Measurements from ENCODE around the gene TRAK1. TPM values are rescaled to one million over a fixed set of nuclear protein-coding genes. Genes with fewer than 3 reads are reported as not detected.

TRAK1 gene
- total and polyA plus RNA-seq, 10 of the 15 experiments (the other 5 are each of a cell fraction or from before 2014, with no cell fraction given): 6.6 to 46.2 (median 23.7) TPM

GRCh38 chr3:42265059-42265991 is 174.2 kb downstream of the TRAK1 start (continued):
- TF ChIP-seq ZBTB11 (CRISPR knock-in tag; IDR thresholded peaks at IDR 0.05): no peak
- no peak for TF ChIP-seq FOS (IDR thresholded peaks at IDR 0.05; ENCODE audit: borderline replicate concordance, extremely low read depth, insufficient read length)
- no peak for TF ChIP-seq ZBTB33 (IDR thresholded peaks at IDR 0.05)
- TF ChIP-seq JUND (IDR thresholded peaks at IDR 0.05; ENCODE audit: low read depth, low read length): no peak
- no peak for TF ChIP-seq BCL11A (IDR thresholded peaks at IDR 0.05; ENCODE audit: low read depth, low read length)
- TF ChIP-seq RAD21 (IDR thresholded peaks at IDR 0.05; ENCODE audit: insufficient read depth, low read depth, low read length): no peak
- no peak for TF ChIP-seq LARP7 (IDR thresholded peaks at IDR 0.05)
- no peak for TF ChIP-seq STAT3 (IDR thresholded peaks at IDR 0.05; ENCODE audit: low read depth, low read length)
- no peak for TF ChIP-seq HSF1 (IDR thresholded peaks at IDR 0.05; ENCODE audit: low read depth, low read length)

Measured in GM12878 (cell line).